CD4-positive, alpha-beta T cell treated with Interferon gamma for 1 hour (primary cell): ENCODE data around the gene CCL28.

Experiments used
- DNase-seq: peaks from one replicate; pipeline ENCODE4 v3.0.0-alpha.2; 2020

CCL28 gene

DNA sequence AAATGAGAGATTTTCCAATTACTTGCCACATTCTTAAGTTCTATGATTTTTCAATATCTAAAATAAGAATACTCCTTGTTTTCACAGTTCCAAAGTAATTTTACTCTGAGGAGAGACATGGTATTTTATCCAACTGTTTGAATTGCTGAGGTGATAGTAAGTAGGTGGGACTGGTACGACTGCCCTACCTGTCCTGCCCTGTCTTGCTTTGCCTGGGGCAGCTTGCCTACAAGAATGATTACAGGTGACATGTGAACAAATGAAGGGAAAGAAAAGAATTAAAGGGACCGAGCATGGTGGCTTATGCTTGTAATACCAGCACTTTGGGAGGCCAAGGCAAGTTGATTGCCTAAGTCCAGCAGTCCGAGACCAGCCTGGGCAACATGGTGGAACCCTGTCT lies 57.4 kb downstream of the CCL28 start:
- no peak for DNase-seq

DNA sequence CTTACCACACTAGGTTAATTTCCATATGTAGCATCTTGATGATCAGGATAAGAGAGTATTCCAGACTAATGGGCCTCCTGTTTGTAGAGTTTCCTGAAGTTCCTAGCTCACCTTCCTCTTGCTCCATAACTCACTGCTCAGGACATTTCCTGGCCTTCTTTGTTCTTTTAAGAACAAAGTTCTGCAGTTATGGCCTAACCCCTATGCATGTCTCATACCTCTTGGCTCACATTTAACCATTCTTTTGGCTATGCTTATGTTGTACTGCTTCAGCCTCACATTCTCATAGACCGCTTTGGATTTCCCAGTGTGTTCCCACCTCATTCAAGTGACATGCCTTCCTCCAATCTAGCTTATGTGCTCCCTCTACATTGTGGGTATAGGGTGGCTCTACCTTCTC lies 58.5 kb downstream of the CCL28 start:
- DNase-seq = no peak

DNA sequence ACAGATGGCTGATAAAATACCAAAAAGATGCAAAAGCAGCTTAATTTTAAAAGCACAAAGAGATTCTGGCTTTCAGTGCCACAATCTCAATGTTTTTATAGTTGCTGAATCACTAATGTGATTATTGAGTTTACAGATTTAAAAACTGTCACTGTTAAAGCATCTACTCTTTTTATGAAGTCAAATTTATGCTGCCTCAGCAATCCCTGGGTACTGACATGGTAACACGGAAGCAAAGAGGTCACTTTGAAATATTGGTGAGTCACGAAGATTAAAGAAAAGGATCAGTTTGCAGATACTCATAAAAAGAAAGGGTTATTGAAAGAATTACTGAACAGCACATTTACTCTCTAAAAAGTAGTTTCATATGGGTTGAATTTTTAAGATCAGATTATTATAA lies 59.3 kb downstream of the CCL28 start:
- DNase-seq = no peak

DNA sequence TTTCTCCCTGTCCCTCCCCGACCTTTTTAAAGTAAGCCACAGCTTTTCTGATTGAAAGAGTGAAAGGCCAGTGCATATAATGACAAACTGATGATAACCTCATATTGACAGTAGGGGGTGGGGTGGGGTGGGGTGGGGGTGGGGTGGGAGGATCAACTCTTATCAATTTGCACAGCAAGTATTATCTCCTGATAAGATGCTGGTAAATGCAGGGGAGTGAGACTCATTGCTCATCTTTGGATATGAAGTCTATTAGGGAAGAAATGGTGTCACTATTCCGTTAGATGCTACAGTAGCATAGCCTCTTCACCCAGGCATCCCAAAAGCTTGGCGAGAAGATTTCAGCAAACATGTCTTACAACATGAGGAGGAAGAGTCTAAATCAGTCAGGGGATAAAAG lies 60.1 kb downstream of the CCL28 start:
- DNase-seq = no peak

DNA sequence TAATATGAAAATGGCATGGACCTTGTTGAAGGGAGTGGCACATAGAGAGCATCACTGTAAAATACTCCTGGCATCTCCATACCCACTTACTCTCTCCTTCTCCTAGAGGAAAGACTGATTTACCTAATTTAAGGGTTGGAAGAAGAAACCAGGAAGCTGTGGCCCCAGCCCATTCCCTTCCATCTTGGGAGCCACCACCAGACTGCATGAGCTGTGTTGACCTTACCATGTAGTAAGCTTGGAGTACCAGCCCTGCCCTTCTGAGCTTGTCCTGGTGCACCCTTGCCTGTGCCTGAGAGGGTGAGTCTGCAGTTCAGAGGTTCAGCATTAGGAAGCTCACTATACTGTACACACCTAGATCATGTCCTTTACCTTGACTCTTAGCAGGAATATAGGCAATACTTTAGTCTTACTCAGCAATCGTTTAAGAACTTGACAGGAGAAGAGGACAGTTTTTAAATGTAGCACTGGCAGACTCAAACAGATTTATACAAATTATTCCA lies 63.3 kb downstream of the CCL28 start:
- no peak for DNase-seq

DNA sequence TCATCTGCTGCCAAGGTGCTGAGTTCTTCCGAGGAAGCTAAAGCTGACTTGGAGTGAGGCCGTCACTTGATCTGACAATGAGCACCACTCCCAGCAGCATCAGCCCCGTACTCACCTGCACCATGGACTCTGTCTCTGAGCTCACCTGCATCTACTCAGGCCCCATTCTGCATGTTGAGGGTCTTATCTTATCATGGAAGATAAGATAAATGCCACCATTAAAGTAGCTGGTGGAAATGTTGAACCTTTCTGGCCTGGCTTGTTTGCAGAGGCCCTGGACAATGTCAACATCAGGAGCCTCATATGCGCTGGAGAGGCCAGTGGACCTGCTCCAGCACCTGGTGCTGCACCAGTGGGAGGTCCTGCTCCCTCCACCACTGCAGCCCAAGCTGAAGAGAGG lies 64.0 kb downstream of the CCL28 start:
- DNase-seq = no peak

DNA sequence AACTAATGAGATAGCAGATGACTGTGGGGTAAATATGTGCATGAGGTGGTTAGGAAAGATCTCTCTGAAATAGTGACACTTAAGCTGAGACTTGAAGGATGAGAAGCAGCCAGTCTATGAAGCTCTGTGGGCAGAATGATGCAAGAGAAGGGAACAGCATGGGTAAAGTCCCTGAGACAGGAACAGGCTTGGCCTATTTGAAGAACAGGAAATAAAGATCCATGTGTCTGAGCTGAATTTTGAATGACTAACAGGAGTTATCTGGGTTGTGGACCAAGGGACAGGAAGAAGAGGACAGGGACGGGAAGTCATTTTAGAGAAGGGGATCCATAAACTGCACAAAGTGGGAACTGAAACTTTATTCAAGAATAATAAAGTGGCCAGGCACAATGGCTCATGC lies 73.3 kb downstream of the CCL28 start:
- DNase-seq = no peak

DNA sequence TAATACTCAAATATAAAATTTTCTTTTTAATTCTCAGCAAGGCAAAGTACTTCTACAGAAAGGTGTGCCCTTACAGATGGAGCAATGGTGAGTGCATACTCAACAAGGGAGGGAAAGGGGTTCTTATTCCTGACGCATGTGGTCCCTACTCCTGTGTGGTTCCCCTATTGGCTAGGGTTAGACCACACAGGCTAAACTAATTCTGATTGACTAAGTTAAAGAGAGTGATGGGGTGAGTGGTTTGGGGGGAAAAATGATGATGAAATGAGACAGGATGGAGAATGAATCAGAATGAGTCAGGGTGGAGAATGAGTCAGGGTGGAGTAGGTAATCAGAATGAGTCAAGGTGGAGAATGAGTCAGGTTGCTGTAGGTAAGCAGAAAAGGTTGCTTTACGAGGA lies 76.0 kb downstream of the CCL28 start:
- no peak for DNase-seq

DNA sequence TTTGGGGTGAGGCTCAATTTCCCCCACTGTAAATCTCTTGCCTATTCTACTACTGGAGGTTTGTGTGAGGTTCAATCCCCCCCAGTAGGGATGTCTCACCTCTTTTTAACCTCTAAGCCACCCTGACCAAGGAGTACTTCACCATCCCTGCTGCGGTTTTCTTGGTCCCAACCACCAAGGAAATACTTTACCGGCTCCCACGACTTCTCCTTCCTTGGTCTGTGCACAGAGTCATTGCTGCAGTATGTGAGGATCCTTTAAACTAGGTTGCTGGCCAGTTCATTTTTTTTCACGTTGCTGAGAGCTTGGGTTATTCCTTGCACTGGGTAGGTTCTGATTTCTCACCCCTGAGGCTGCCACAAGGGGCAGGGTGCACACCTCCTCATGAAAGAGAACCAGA lies 76.5 kb downstream of the CCL28 start:
- DNase-seq = no peak

DNA sequence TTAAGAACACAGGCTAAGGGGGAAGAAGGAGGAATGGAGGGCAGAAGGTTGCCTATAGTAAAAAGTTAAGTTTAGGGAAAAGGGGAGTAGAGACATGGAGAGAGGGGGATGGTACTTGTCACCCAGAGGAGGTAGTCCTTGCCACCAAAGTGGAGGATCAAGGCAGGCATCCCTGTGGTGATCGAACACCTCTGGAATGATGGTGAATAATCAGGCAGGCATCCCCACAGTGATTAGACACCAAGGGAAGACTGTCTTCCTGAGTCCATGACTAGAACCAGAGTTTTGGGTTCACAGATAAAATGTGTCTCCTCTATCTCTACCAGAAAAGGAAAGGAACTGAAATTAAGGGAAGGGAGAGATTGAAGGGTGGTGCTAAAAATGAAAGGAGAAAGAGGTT lies 79.8 kb downstream of the CCL28 start:
- DNase-seq = no peak
